A549 (cell line): Measurements from ENCODE around the gene ERBB2. TPM values are rescaled to one million over a fixed set of nuclear protein-coding genes. Genes with fewer than 3 reads are reported as not detected.
"Not testable (repeated sequence)": the region's sequence is repeated elsewhere in the genome, so short reads cannot be mapped to it uniquely, and the experiment has no call there.

ENCODE experiments used
- ATAC-seq, 2 experiments: fragments of 200-7000 bp in 1 of 2; fragments of >200 bp in 1 of 2; cut with Nextera tagmentation in 1 of 2; cut with Tn5 transposase in 1 of 2; 3 replicates each; pipeline versions ENCODE4 v1.8.0 to v1.9.1; 2018 to 2020; ENCODE audit warnings: mild to moderate bottlenecking in 1 of 2, moderate library complexity in 1 of 2
- CTCF ChIA-PET: fragments of 300-600 bp; sonication (Branson Sonifier 250); formaldehyde crosslinking; extraction: SDS; loops from one replicate; lab custom pipeline; 2021; ENCODE audit warnings: antibody characterized with exemption, inconsistent platforms; lab: Yijun Ruan, JAX
- POLR2A ChIA-PET: fragments of 350-600 bp; formaldehyde crosslinking; extraction: SDS; loops from one replicate; lab custom pipeline; 2021; ENCODE audit warnings: antibody characterized with exemption, inconsistent platforms; lab: Yijun Ruan, JAX
- DNase-seq, 2 experiments: peaks; one replicate each; pipeline versions ENCODE4 v3.0.0 to v3.0.0-alpha.2; 2011 to 2016; ENCODE audit warnings: low read depth in 1 of 2, low spot score in 1 of 2
- FAIRE-seq: peaks from 2 replicates; lab custom pipeline; 2011; peaks lifted over from hg19 to GRCh38; lab: Jason Lieb, UNC
- H3K27ac ChIP-seq, 2 experiments: fragments of >200 bp; sonication (Bioruptor Twin); formaldehyde crosslinking; 3 replicates each; pipeline ENCODE4 v1.5.1; 2016 to 2017
- H3K4me1 ChIP-seq: fragments of >200 bp; sonication (Bioruptor Twin); formaldehyde crosslinking; 3 replicates; pipeline ENCODE4 v1.6.1; 2016
- H3K4me2 ChIP-seq: fragments of >200 bp; sonication (Bioruptor Twin); formaldehyde crosslinking; 3 replicates; pipeline ENCODE4 v1.6.1; 2016
- H3K4me3 ChIP-seq: fragments of >200 bp; sonication (Bioruptor Twin); formaldehyde crosslinking; 3 replicates; pipeline ENCODE4 v1.5.1; 2016
- H3K9me3 ChIP-seq: fragments of >200 bp; sonication (Bioruptor Twin); formaldehyde crosslinking; 3 replicates; pipeline ENCODE4 v1.6.1; 2016
- CHD2 ChIP-seq: fragments of 150-350 bp; IDR thresholded peaks from 2 replicates; pipeline ENCODE4 v1.6.1; 2014; ENCODE audit warnings: low read length; ENCODE audit not compliant: partially characterized antibody
- ESRRA ChIP-seq: fragments of 150-350 bp; IDR thresholded peaks from 2 replicates; pipeline ENCODE4 v1.6.1; 2014; ENCODE audit warnings: mild to moderate bottlenecking, low read length, borderline replicate concordance
- HOXB13 ChIP-seq: fragments of 250-450 bp; sonication (Bioruptor Pico); IDR thresholded peaks from 2 replicates; pipeline ENCODE4 v1.5.0; 2020; ENCODE audit warnings: low read depth, mild to moderate bottlenecking, moderate library complexity
- JUN ChIP-seq, 2 experiments: fragments of >200 bp; sonication (Bioruptor Twin); formaldehyde crosslinking; IDR thresholded peaks; 2 replicates in 1 of 2; 3 replicates in 1 of 2; pipeline ENCODE4 v1.6.1; 2016 to 2017
- JUNB ChIP-seq: fragments of >200 bp; sonication (Bioruptor Twin); formaldehyde crosslinking; IDR thresholded peaks from 2 replicates; pipeline ENCODE4 v1.6.1; 2016
- KDM5A ChIP-seq: fragments of 200-600 bp; sonication (generic); IDR thresholded peaks from 2 replicates; pipeline ENCODE4 v1.6.1; 2016; ENCODE audit warnings: antibody characterized with exemption, mild to moderate bottlenecking
- MAFK ChIP-seq: fragments of 450-650 bp; IDR thresholded peaks from 2 replicates; pipeline ENCODE4 v1.6.1; 2014; ENCODE audit not compliant: partially characterized antibody
- MAZ ChIP-seq: fragments of 150-350 bp; IDR thresholded peaks from 2 replicates; pipeline ENCODE4 v1.6.1; 2014; ENCODE audit warnings: antibody characterized with exemption, low read depth, low read length, borderline replicate concordance
- NFE2L2 ChIP-seq: fragments of 150-350 bp; conservative IDR thresholded peaks from 2 replicates; pipeline ENCODE4 v1.6.1; 2014; ENCODE audit warnings: low read length
- RAD21 ChIP-seq, 2 experiments: fragments of >200 bp in 1 of 2; sonication (Bioruptor Twin) in 1 of 2; formaldehyde crosslinking in 1 of 2; IDR thresholded peaks in 1 of 2; conservative IDR thresholded peaks in 1 of 2; 2 replicates in 1 of 2; 3 replicates in 1 of 2; pipeline ENCODE4 v1.6.1; 2012 to 2018; ENCODE audit warnings: inconsistent platforms in 1 of 2
- RFX5 ChIP-seq: fragments of 450-650 bp; IDR thresholded peaks from 2 replicates; pipeline ENCODE4 v1.7.1; 2014; ENCODE audit warnings: antibody characterized with exemption, mild to moderate bottlenecking, moderate library complexity
- SMC3 ChIP-seq: fragments of >200 bp; sonication (Bioruptor Twin); formaldehyde crosslinking; IDR thresholded peaks from 3 replicates; pipeline ENCODE4 v1.6.1; 2018; ENCODE audit warnings: inconsistent platforms
- WGBS: methylation state at CpG from one replicate; pipeline ENCODE4 v1.1.6; 2017; ENCODE audit errors: missing lambda C conversion rate; 5-methylcytosine and 5-hydroxymethylcytosine counted together
- polyA plus RNA-seq, 4 experiments: library from polyadenylated mRNA; depleted of rRNA in 3 of 4; stranded (reverse); fragments of >200 nt; fragmentation: RNase III in 1 of 4; extraction: RNeasy Plus Mini Kit Qiagen cat#74134 plus additional on column Dnase treatment in 1 of 4; gene quantifications; 2 replicates in 3 of 4; 3 replicates in 1 of 4; pipeline ENCODE4 v1.2.3, GENCODE V29; 2011 to 2017
- TF ChIP-seq, protein P1 (sequence below): IDR thresholded peaks from 2 replicates; pipeline ENCODE4 v1.6.1; 2012
- TF ChIP-seq, protein P2 (sequence below): fragments of 450-650 bp; IDR thresholded peaks from 2 replicates; pipeline ENCODE4 v1.6.1; 2014; ENCODE audit warnings: antibody characterized with exemption
- TF ChIP-seq, protein P3 (sequence below): fragments of >200 bp; sonication (Bioruptor Twin); formaldehyde crosslinking; IDR thresholded peaks from 3 replicates; pipeline ENCODE4 v1.6.1; 2016

Gene ERBB2
- polyA plus RNA-seq, 2 of the 4 experiments (the other 2 are of a cell fraction), result 22.4 to 32.0 TPM

DNA sequence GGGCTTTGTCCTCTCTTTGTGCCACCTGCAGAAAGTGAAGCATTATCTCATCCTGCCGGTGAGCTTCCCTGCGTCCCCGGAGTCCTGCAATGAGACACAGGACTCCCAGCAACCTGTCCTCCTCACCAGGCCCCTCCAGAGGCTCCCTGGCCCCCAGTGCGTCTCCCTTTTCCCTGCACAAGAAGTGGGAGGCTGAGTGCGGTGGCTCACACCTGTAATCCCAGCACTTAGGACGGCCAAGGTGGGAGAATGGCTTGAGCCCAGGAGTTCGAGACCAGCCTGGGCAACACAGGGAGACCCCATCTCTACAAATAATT, 46.2 kb downstream of the ERBB2 start:
- FAIRE-seq (no peak), DNase-seq (no peak), ATAC-seq (no peak)
- Histone ChIP-seq H3K4me3 (no peak overlapping the region), H3K9me3 (no peaks in the 10 kb centered on the region), H3K4me1 (peaks cover 20% of the 10 kb centered on the region), H3K27ac (no peak overlapping the region), H3K4me2 (no peak overlapping the region)
- ChIA-PET CTCF (interaction anchor here (0.9 to 15.6 kb wide), 4 partner anchors 13 to 122 kb away, joined by 3 to 217 read pairs (median 88); partner anchors contain the start of genes MIEN1, PNMT and PPP1R1B), POLR2A (no interaction called here)
- no peak for TF ChIP-seq MAZ
- TF ChIP-seq RAD21 (conservative IDR thresholded peaks at IDR 0.05 in 1 of 2, IDR thresholded peaks at IDR 0.05 in 1 of 2), result no peak
- TF ChIP-seq ESRRA, result no peak
- TF ChIP-seq, protein P1, sequence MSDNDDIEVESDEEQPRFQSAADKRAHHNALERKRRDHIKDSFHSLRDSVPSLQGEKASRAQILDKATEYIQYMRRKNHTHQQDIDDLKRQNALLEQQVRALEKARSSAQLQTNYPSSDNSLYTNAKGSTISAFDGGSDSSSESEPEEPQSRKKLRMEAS, result no peak
- TF ChIP-seq NFE2L2, result no peak
- no peak for TF ChIP-seq HOXB13 (CRISPR knock-in tag)
- TF ChIP-seq MAFK, result no peak
- 96% methylated on average over 7 of the region's 7 CpGs for WGBS

- H3K4me3 ChIP-seq, result no peak overlapping the region
- ATAC-seq, result no peak
- peaks cover 16% of the 10 kb centered on the region for H3K4me1 ChIP-seq
- ChIA-PET CTCF (interaction anchor here (1.1 to 15.6 kb wide), 5 partner anchors 17 to 199 kb away, joined by 3 to 217 read pairs (median 4); partner anchors contain the start of genes MIEN1, PGAP3 and PPP1R1B), POLR2A (no interaction called here)
- TF ChIP-seq JUN (IDR thresholded peaks at IDR 0.05), result no peak
- 80% methylated on average over 4 of the region's 4 CpGs for WGBS
- no peaks in the 10 kb centered on the region for H3K9me3 ChIP-seq
- no peak overlapping the region for H3K4me2 ChIP-seq
- DNase-seq, result no peak
- H3K27ac ChIP-seq, result no peak overlapping the region
- FAIRE-seq, result no peak
Observed at GRCh38 chr17:39747745-39748144, 47.9 kb downstream of the ERBB2 start.

DNA sequence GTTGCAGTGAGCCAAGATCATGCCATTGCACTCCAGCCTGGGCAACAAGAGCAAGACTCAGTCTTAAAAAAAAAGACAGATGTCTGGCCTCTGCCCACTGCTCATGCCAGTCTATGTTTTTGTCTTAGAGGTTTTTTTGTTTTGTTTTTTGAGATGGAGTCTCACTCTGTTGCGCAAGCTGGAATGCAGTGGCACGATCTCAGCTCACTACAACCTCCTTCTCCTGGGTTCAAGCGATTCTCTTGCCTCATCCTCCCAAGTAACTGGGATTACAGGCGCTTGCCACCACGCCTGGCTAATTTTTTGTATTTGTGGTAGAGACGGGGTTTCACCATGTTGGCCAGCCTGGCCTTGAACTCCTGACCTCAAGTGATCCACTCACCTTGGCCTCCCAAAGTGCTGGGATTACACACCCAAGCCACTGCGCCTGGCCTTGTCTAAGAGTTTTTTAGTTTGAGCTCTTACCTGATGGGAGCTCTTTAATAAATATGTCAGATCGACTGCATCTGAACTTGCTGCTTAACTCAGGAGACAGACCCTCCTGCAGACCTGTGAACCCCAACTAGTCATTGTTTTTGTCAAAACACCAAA, 48.7 kb downstream of the ERBB2 start:
- H3K4me2 ChIP-seq, ATAC-seq, FAIRE-seq, H3K27ac ChIP-seq, H3K4me3 ChIP-seq, DNase-seq, POLR2A ChIA-PET, H3K9me3 ChIP-seq: not testable (repeated sequence)
- peaks cover 19% of the 10 kb centered on the region for H3K4me1 ChIP-seq
- WGBS, result 92% methylated on average over 8 of the region's 8 CpGs
- CTCF ChIA-PET, result interaction anchor here (0.6 to 15.6 kb wide), 6 partner anchors 10 to 125 kb away, joined by 3 to 217 read pairs (median 6); partner anchors contain the start of genes MIEN1 and PPP1R1B

DNA sequence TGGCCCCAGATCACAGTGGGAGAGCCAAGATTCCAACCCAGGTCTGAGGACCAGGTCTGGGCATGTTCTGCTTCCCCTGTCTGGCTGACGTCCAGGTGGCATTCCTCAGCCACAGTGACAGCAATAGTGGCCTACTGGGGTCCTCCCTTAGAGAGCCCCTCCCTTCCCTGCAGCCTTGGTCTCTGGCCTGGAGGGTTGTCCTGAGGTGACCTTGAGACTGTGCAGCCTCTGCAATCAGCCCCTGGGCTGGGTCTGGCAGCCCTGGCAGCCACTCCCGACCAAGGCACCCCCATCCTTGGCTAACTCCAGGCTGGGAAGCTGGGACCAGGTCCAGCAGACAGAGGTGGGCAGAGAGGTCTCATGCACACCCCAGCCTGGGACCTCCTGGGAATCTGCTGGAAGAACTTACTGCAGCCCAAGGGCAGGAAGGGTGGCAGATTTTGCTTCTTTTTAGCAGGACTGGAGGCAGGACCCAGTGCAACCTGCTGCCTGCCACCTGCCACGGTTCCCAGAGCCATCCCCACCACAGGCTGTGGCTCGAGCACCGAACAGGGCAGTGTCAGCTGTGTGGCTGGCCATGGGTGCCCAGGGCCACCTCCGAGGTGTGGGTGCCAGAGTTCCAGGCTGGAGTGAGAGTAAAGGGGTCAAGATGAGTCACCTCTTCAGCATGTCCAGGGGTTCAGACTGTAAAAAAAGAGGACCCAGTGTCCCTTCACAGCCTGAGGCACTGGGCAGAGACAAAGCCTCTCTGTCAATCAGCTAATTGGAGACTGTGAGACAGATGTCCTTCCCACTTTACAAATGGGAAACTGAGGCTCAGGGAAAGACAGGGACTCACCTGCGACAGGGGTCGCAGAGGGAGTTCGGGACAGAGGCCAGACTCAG, 50.5 kb downstream of the ERBB2 start:
- WGBS, result 60% methylated on average over 9 of the region's 9 CpGs
- ATAC-seq (no peak), FAIRE-seq (no peak), DNase-seq (no peak)
- ChIA-PET POLR2A (no interaction called here), CTCF (interaction anchor here (1.6 to 15.6 kb wide), 4 partner anchors 9 to 127 kb away, joined by 5 to 217 read pairs (median 90); partner anchors contain the start of genes MIEN1 and PPP1R1B)
- no peak overlapping the region for H3K4me3 ChIP-seq
- H3K27ac ChIP-seq, result peak overlapping the region; percentile 42 to 71
- no peaks in the 10 kb centered on the region for H3K9me3 ChIP-seq
- H3K4me1 ChIP-seq, result peaks cover 21% of the 10 kb centered on the region
- H3K4me2 ChIP-seq, result peak overlapping the region; percentile 27; the same call in 1 of the 3 replicates
- TF ChIP-seq, protein P2, sequence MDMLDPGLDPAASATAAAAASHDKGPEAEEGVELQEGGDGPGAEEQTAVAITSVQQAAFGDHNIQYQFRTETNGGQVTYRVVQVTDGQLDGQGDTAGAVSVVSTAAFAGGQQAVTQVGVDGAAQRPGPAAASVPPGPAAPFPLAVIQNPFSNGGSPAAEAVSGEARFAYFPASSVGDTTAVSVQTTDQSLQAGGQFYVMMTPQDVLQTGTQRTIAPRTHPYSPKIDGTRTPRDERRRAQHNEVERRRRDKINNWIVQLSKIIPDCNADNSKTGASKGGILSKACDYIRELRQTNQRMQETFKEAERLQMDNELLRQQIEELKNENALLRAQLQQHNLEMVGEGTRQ, result no peak

DNA sequence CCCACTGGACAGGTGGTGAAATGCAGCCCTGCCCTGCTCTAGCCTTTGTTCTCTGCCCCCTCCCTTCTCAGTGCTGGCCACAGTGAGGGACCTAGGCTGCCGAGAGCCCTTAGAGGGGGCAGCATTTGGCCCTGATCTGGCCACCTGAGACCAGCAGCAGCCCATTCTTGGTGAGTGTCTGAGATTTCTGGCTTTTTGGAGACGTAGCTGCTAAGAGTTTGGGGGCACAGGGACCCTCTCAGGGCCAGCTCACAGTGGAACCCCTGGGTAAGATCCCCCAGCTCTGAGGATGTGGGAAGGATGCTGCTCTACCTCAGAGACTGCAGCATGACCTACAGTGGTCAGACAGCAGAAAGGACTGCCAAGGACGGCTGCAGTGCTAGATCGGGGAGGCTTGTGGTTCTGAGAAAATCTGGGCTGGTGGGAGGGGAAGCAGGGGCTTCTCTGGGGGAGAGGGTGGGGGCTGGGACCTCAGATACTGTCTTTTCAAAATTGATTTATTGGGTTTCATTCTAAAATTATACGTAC, 51.2 kb downstream of the ERBB2 start:
- FAIRE-seq (no peak), DNase-seq (no peak), ATAC-seq (no peak)
- TF ChIP-seq SMC3 (no peak), MAZ (no peak), JUNB (no peak), NFE2L2 (no peak), RFX5 (no peak), CHD2 (no peak), KDM5A (no peak)
- TF ChIP-seq, protein P3, sequence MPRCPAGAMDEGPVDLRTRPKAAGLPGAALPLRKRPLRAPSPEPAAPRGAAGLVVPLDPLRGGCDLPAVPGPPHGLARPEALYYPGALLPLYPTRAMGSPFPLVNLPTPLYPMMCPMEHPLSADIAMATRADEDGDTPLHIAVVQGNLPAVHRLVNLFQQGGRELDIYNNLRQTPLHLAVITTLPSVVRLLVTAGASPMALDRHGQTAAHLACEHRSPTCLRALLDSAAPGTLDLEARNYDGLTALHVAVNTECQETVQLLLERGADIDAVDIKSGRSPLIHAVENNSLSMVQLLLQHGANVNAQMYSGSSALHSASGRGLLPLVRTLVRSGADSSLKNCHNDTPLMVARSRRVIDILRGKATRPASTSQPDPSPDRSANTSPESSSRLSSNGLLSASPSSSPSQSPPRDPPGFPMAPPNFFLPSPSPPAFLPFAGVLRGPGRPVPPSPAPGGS, result no peak
- Histone ChIP-seq H3K9me3 (no peaks in the 10 kb centered on the region), H3K4me3 (no peak overlapping the region), H3K4me2 (no peak overlapping the region), H3K27ac (peak overlapping the region in 1 of 2 experiments; percentile 71; a peak in 3 of 6 replicates), H3K4me1 (peaks cover 21% of the 10 kb centered on the region)
- 78% methylated on average over 5 of the region's 5 CpGs for WGBS
- CTCF ChIA-PET, result interaction anchor here (3.3 to 15.6 kb wide), 3 partner anchors 8 to 127 kb away, joined by 9 to 217 read pairs (median 171); partner anchors contain the start of genes MIEN1 and PPP1R1B
- POLR2A ChIA-PET, result no interaction called here
